Fibroblast of skin of scalp (primary cell): ENCODE data around the gene TMEM52.
"Not testable (repeated sequence)": the region's sequence is repeated elsewhere in the genome, so short reads cannot be mapped to it uniquely, and the experiment has no call there.

Experiments
- DNase-seq: peaks from one replicate; pipeline ENCODE4 v3.0.0-alpha.2; 2013

TMEM52 gene

GRCh38 chr1:1945782-1946393, 26.8 kb upstream of the TMEM52 start:
- no peak for DNase-seq

- peak; percentile 27 for DNase-seq
Measured at GRCh38 chr1:1943834-1944570, 24.9 kb upstream of the TMEM52 start.

- no peak for DNase-seq
Measured at GRCh38 chr1:1942753-1943656, 23.9 kb upstream of the TMEM52 start.

- no peak for DNase-seq
Measured at GRCh38 chr1:1941868-1942752, 23.0 kb upstream of the TMEM52 start.

- DNase-seq, result no peak
Measured at GRCh38 chr1:1941211-1941841, 22.2 kb upstream of the TMEM52 start.

- DNase-seq, result no peak
Measured at GRCh38 chr1:1940123-1940425, 21.0 kb upstream of the TMEM52 start.

GRCh38 chr1:1939296-1940122, 20.4 kb upstream of the TMEM52 start:
- no peak for DNase-seq

- no peak for DNase-seq
Measured at GRCh38 chr1:1938613-1939295, 19.7 kb upstream of the TMEM52 start.

- DNase-seq, result no peak
Measured at GRCh38 chr1:1938276-1938573, 19.1 kb upstream of the TMEM52 start.

GRCh38 chr1:1937549-1938275, 18.6 kb upstream of the TMEM52 start:
- DNase-seq, result no peak

- no peak for DNase-seq
Measured at GRCh38 chr1:1937061-1937460, 18.0 kb upstream of the TMEM52 start.

GRCh38 chr1:1934848-1935247, 15.8 kb upstream of the TMEM52 start:
- DNase-seq, result not testable (repeated sequence)

GRCh38 chr1:1929639-1930545, 10.8 kb upstream of the TMEM52 start:
- DNase-seq, result no peak

GRCh38 chr1:1929102-1929638, 10.1 kb upstream of the TMEM52 start:
- DNase-seq, result no peak

- no peak for DNase-seq
Measured at GRCh38 chr1:1928231-1929101, 9.4 kb upstream of the TMEM52 start.

GRCh38 chr1:1927751-1928150, 8.7 kb upstream of the TMEM52 start:
- DNase-seq, result no peak

- no peak for DNase-seq
Measured at GRCh38 chr1:1926886-1927660, 8.0 kb upstream of the TMEM52 start.
